Spleen (tissue), 7 donors: ENCODE data around the gene GNPTG.

ENCODE experiments used
- POLR2A ChIP-seq, 3 donors: fragments of 450-650 bp; IDR thresholded peaks; one replicate each; pipeline ENCODE4 v1.5.1; 2017; ENCODE audit warnings: antibody characterized with exemption in 3 of 3, mild to moderate bottlenecking in 1 of 3
- POLR2AphosphoS5 ChIP-seq, 3 donors: sonication (generic); formaldehyde crosslinking; IDR thresholded peaks; one replicate each; pipeline ENCODE4 v1.5.1; 2017; ENCODE audit warnings: antibody characterized with exemption in 3 of 3
- TF ChIP-seq, protein P1 (sequence below), 11 experiments: fragments of 200-600 bp in 7 of 11; fragments of 450-650 bp in 4 of 11; sonication (generic) in 4 of 11; IDR thresholded peaks in 8 of 11; conservative IDR thresholded peaks in 3 of 11; 1 replicate in 7 of 11; 2 replicates in 4 of 11; pipeline versions ENCODE4 v1.4.0 to v1.8.0; 2016 to 2021; ENCODE audit warnings: antibody characterized with exemption in 11 of 11, inconsistent platforms in 4 of 11, mild to moderate bottlenecking in 1 of 11
- donor health status: DM: no; HTN: no; CAD: no; lungs with moderate emphysema.
- donor health status: DM: no; HTN: no; CAD: no.
- donor health status: DM: no; HTN: no; CAD: no.

DNA sequence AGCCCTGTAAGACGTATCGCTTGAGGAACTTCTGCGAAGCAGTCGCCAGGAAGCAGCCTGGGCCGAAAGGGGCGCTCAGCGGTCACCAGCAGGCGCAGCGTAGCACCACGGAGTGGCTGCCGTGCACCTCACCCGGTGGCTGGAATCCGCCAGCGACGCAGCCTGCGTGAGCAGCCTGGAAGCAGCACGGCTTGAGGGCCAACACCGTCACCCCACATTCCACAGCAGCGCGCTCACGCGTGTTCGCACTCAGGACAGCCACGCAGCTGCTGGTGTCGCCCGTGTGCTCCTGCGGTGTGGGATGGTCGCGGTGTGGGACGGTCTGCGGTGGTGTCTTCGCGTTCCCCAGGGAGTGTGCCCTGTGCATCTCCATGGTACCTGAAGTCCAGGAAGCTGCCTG lies 32.7 kb upstream of the GNPTG start:
- no peak for TF ChIP-seq POLR2A (IDR thresholded peaks at IDR 0.05)
- TF ChIP-seq, protein P1, sequence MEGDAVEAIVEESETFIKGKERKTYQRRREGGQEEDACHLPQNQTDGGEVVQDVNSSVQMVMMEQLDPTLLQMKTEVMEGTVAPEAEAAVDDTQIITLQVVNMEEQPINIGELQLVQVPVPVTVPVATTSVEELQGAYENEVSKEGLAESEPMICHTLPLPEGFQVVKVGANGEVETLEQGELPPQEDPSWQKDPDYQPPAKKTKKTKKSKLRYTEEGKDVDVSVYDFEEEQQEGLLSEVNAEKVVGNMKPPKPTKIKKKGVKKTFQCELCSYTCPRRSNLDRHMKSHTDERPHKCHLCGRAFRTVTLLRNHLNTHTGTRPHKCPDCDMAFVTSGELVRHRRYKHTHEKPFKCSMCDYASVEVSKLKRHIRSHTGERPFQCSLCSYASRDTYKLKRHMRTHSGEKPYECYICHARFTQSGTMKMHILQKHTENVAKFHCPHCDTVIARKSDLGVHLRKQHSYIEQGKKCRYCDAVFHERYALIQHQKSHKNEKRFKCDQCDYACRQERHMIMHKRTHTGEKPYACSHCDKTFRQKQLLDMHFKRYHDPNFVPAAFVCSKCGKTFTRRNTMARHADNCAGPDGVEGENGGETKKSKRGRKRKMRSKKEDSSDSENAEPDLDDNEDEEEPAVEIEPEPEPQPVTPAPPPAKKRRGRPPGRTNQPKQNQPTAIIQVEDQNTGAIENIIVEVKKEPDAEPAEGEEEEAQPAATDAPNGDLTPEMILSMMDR (IDR thresholded peaks at IDR 0.05 in 8 of 11, conservative IDR thresholded peaks at IDR 0.05 in 3 of 11): no peak
- TF ChIP-seq POLR2AphosphoS5 (IDR thresholded peaks at IDR 0.05): peak; percentile 19 to 68 (median 26)
